NCI-H345 treated with DMSO at 0.1 percent for 48 hours (cell line): ENCODE data around the gene IMPA2.
"Not testable (repeated sequence)": the region's sequence is repeated elsewhere in the genome, so short reads cannot be mapped to it uniquely, and the experiment has no call there.

Experiments
- DNase-seq: peaks from one replicate; lab custom pipeline; 2025; ENCODE audit not compliant: unreplicated experiment; lab: John Stamatoyannopoulos, UW

Gene IMPA2

DNA sequence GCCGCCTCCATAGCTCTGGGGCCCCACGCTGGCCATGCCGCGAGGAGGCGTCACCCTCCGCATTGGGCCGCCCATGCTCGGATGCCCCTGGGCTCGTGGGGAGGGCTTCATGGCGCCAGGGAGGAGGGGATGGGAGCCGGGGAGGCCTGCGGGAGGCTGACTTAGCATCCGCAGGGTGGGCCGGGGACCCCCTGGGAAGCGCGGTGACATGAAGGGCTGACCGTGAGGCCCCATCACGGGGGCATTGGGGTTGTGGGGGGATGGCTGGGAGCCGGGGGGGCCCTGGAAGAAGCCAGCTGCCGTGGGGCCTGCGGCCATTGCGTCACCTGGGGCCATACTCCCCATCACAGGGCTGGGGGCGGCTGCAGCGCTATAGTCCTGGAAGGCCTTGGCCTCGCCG is 86.4 kb downstream of the IMPA2 start:
- DNase-seq: no peak

DNA sequence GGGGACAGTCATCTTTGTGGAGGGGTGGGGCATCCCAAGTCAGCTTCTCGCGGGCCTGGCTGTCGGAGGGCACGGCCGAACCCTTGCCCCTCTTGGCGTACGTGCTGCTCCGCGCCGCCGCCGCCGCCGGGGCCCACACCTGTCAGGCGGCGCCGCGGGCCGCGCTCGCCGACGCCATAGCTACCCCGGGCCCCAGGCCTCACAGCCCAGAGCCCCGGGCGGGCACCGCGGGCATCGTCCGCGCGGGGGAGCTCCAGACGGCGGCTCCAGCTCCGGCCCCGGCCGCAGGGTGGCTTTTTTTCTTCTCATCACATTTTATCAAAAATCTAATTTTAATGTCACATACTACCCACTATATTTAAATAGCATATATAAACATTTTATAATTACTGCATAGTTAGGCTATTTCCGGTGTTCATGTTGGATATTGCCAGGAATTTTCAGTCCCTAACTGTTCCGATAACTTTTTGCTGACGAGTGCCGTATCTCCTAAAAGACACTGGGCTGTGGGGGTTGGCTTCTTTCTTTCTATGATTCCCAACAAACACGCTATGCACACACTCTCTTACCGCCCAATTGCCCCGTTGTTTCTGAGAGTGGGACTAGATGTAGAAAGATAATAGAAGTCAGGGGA is 87.1 kb downstream of the IMPA2 start:
- DNase-seq: not testable (repeated sequence)

DNA sequence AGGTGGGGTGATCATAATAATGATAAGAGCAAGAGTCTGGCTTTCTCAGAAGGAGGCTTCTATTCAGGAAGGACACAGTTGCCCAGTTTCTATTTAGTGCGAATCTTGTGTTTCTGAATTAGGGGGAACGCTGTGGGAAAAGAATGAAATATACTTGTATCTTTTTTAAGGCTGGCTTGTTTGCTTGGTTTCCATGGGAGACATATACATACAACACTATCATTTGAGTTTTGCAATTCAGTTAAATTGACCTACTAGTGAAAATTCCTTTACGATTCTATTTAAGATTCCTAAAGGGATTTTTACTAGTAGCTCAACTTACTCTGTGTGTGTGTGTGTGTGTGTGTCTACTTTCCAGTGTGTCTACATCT is 87.6 kb downstream of the IMPA2 start:
- DNase-seq: no peak

DNA sequence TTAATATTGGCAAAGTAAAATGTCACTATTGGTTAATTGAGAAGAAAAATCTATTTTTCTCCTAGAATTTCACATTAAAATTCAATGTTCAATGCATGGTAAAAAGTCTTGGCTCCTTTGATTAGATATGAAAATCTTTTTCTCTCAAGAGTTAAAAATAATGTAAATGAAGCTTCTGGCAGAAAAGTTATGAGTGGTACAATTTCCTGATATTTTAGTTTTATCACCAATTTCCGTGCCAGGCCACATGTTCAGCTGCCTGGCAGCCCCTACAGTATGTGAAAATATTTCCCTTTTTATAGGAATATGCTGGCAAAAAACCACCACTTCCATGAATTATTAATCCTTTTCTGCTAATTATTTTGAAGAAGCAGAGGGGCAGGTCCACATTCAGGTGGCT is 89.8 kb downstream of the IMPA2 start:
- not testable (repeated sequence) for DNase-seq

DNA sequence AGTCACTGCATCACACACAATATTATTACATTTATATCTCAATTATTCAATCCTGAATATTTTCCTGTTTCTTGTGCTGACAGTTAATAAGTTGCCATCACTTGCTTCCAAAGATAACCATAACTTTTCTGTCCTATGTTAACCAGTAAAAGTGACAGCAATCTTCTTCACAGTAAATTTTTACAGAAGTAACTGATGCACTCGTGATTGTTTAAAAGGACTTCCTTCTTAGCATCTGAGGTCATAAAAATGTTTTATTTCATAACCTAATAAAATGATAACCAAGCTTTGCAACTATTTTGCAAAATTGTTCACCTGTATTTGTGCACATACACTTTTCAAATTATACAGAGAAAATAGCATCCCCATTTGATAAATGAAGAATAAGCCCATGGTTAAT is 91.7 kb downstream of the IMPA2 start:
- no peak for DNase-seq

DNA sequence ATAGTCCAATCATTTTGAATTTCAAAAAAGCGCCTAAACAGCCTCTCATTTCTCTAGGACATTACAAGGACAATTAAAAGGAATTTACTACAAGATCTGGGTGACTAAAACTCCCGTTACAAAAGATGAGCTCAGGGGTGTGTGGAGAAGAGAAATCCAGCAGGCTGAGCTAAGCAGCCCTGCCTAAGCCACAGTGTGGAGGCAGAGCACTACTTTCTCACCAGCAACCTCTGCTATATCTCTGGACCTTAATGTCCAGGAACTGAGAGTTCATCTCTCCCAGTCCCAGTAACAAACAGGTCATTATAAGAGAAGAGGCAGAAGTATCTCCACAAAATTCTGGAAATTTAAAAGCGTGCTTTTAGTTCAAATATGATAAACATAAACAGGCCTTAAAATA is 93.4 kb downstream of the IMPA2 start:
- DNase-seq: peak; percentile 0

DNA sequence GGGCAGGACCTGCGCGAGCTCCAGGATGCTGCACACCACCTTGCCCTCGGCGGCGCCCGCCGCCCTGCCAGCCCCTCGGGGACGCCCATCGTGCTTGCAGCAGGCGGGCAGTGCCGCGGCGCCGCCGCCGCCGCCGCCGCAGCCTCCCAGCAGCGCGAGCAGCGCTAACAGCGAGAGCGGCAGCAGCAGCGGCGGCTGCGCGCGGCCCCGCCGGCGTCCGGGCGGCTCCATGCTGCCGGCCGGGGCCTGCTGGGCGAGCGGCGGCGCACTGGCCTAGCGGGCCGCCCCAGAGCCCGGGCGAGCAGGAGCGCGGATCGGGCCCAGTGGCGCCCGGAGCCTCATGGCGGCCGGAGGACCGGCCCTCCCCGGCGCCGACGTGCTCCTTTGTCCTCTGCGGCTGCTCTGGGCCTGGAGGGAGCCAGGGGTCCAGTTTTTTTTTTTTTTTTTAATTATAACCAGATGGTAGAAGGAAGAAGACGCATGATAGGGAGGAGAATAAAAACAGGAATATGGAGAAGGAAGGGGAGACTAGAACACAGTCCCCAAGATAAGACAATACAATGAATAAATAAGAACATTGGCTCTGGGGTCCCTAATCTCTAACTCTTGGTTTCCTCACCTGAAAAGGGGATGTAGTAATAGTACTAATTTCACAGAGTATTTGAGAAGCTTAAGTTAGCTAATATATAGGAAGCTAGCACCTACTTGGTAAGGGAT is 95.3 kb downstream of the IMPA2 start:
- peak; percentile 22 for DNase-seq

DNA sequence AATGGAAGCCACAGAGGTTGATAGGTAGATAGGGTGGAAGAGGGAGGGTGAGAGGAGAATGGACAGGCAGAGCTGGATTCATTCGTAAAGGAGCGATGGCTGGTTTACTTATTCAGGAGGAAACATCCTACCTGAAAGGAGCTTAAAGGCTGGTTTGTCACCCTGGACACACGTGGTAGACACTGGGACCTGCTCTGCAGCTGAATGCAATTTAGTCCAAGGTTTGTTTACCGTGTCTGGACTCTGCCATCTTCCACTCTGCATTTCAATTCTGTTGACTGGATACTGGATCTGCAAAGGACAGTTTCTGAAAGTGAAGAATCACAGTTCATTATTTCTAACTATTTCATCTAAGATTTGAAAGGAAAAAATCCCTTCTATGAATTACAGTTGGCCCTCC is 96.7 kb downstream of the IMPA2 start:
- DNase-seq: not testable (repeated sequence)

DNA sequence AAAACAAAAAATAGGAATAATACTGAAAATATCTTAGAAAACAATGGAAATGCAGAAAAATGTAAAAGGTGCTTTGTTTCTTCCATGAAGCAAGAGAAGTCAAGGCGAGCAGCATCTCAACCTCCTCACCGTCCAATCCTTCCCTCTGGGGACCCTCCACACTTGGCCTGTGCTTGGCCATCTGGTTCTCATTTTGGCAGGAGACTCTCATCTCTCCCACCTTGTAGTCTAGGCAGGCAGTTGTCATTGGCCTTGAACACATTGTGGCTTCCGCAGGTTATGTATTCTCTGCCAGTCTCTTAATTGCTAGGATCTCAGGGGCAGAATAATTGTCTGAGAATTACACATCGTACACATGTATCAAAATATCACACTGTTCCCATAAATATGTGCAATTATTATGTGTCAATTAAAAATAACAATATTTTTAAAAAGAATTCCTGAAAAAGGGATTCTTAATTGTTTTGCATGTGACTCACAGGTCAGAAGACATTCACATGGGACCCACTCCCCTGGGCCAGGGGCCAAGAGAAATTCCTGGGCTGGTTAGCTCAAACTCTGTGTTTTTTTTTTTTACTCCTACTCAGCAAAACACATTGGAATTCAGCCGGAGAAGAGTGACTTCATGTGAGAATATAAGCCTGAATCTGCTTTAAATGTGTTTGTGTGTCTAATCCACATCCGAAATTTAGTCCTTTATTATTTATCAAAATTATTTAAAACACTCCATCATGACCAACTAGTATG is 98.4 kb downstream of the IMPA2 start:
- DNase-seq: no peak
